B cell (primary cell): ENCODE measurements around the gene PRRC2A. TPM values are rescaled to one million over a fixed set of nuclear protein-coding genes. Genes with fewer than 3 reads are reported as not detected.
A peak's percentile ranks its signal among the peaks of the same experiment; 100 is the strongest.

Experiments
- ATAC-seq: fragments of 200-7000 bp; cut with Tn5 transposase; one replicate; pipeline ENCODE4 v1.10.0; 2021; ENCODE audit warnings: low read depth, mild to moderate bottlenecking, moderate number of reproducible peaks, moderate library complexity
- CTCF ChIA-PET: fragments of 350-600 bp; sonication (Branson Sonifier 250); formaldehyde crosslinking; loops from one replicate; lab custom pipeline; 2021; ENCODE audit warnings: antibody characterized with exemption, inconsistent platforms; lab: Charles Lee
- POLR2A ChIA-PET: fragments of 350-600 bp; sonication (Branson Sonifier 250); formaldehyde crosslinking; loops from one replicate; lab custom pipeline; 2021; ENCODE audit warnings: antibody characterized with exemption; lab: Charles Lee
- DNase-seq: peaks from one replicate; pipeline ENCODE4 v3.0.0; 2013
- H2AFZ ChIP-seq: 2 replicates; pipeline ENCODE4 v1.6.1; 2012; ENCODE audit warnings: mild to moderate bottlenecking, low read depth, low read length; ENCODE audit not compliant: insufficient read depth, poor library complexity, severe bottlenecking
- H3K27ac ChIP-seq, 2 donors: 1 replicate in 1 of 2; 2 replicates in 1 of 2; pipeline ENCODE4 v1.5.1; 2012 to 2013; ENCODE audit warnings: low read length in 2 of 2, mild to moderate bottlenecking in 2 of 2, moderate library complexity in 1 of 2
- H3K27me3 ChIP-seq, 4 experiments: fragments of 200-600 bp in 1 of 4; sonication (generic) in 1 of 4; replicated peaks in 1 of 4; 1 replicate in 2 of 4; 2 replicates in 2 of 4; pipeline versions ENCODE4 v1.6.1 to v1.7.0; 2013 to 2016; ENCODE audit warnings: low read length in 3 of 4, mild to moderate bottlenecking in 2 of 4, mixed read lengths in 1 of 4, moderate library complexity in 1 of 4; ENCODE audit not compliant: insufficient read depth in 4 of 4, control insufficient read depth in 3 of 4; ENCODE audit errors: control extremely low read depth in 1 of 4
- H3K36me3 ChIP-seq, 2 experiments: replicated peaks in 1 of 2; 1 replicate in 1 of 2; 2 replicates in 1 of 2; pipeline versions ENCODE4 v1.6.1 to v1.7.1; 2013; ENCODE audit warnings: low read length in 1 of 2; ENCODE audit not compliant: insufficient read depth in 2 of 2, control insufficient read depth in 1 of 2; ENCODE audit errors: control extremely low read depth in 1 of 2, extremely low read depth in 1 of 2
- H3K4me1 ChIP-seq, 2 donors: fragments of 200-600 bp in 1 of 2; sonication (generic) in 1 of 2; 1 replicate in 1 of 2; 2 replicates in 1 of 2; pipeline versions ENCODE4 v1.5.1 to v1.6.1; 2013 to 2017; ENCODE audit warnings: low read length in 2 of 2; ENCODE audit not compliant: control insufficient read depth in 2 of 2, insufficient read depth in 2 of 2
- H3K4me2 ChIP-seq: replicated peaks from 2 replicates; pipeline ENCODE3; 2012; ENCODE audit warnings: mild to moderate bottlenecking, low read depth, low read length; ENCODE audit not compliant: poor library complexity, severe bottlenecking
- H3K4me3 ChIP-seq, 5 experiments: fragments of 200-600 bp in 1 of 5; sonication (generic) in 1 of 5; 1 replicate in 3 of 5; 2 replicates in 2 of 5; pipeline versions ENCODE4 v1.5.1 to v1.7.0; 2011 to 2016; ENCODE audit warnings: low read length in 4 of 5, mild to moderate bottlenecking in 4 of 5, low read depth in 2 of 5, control low read depth in 1 of 5, moderate library complexity in 1 of 5; ENCODE audit not compliant: insufficient read depth in 1 of 5; ENCODE audit errors: control extremely low read depth in 1 of 5, extremely low read depth in 1 of 5
- H3K79me2 ChIP-seq: fragments of 200-600 bp; sonication (generic); one replicate; pipeline ENCODE4 v1.6.0; 2016; ENCODE audit warnings: low read length; ENCODE audit not compliant: control insufficient read depth, insufficient read depth
- H3K9ac ChIP-seq: fragments of 200-600 bp; sonication (generic); 2 replicates; pipeline ENCODE4 v1.6.1; 2017; ENCODE audit warnings: mild to moderate bottlenecking, low read length, moderate library complexity
- H3K9me3 ChIP-seq, 3 donors: one replicate each; pipeline versions ENCODE4 v1.6.1 to v1.7.1; 2013; ENCODE audit warnings: low read length in 2 of 3; ENCODE audit not compliant: control insufficient read depth in 2 of 3, insufficient read depth in 1 of 3; ENCODE audit errors: control extremely low read depth in 1 of 3
- H4K20me1 ChIP-seq: 2 replicates; pipeline ENCODE4 v1.6.0; 2012; ENCODE audit warnings: mild to moderate bottlenecking, low read length; ENCODE audit not compliant: insufficient read depth, control insufficient read depth, poor library complexity, severe bottlenecking
- H3K27ac Mint-ChIP-seq: one replicate; pipeline ENCODE4 v1.8.0; 2021; ENCODE audit warnings: mixed read lengths
- H3K27me3 Mint-ChIP-seq: one replicate; pipeline ENCODE4 v1.8.0; 2021; ENCODE audit warnings: mixed read lengths
- H3K4me1 Mint-ChIP-seq: one replicate; pipeline ENCODE4 v1.8.0; 2021; ENCODE audit warnings: mixed read lengths
- H3K4me3 Mint-ChIP-seq: one replicate; pipeline ENCODE4 v1.8.0; 2021; ENCODE audit warnings: mixed read lengths
- H3K9me3 Mint-ChIP-seq: one replicate; pipeline ENCODE4 v1.8.0; 2022; ENCODE audit warnings: mixed read lengths; ENCODE audit not compliant: insufficient read depth
- EZH2 ChIP-seq: IDR thresholded peaks from 2 replicates; pipeline ENCODE4 v1.6.1; 2012; ENCODE audit warnings: borderline replicate concordance, low read depth, mild to moderate bottlenecking, moderate library complexity, low read length; ENCODE audit not compliant: insufficient read depth, poor library complexity, severe bottlenecking
- WGBS: methylation state at CpG from one replicate; pipeline ENCODE4 v1.1.5; 2013; ENCODE audit warnings: missing lambda C conversion rate; ENCODE audit not compliant: insufficient coverage; 5-methylcytosine and 5-hydroxymethylcytosine counted together
- intact Hi-C: fragments of 100-400 bp; cut with micrococcal nuclease; formaldehyde crosslinking; loops from one replicate; pipeline ENCODE4 v1.10.0; 2022
- polyA plus RNA-seq: library from polyadenylated mRNA; depleted of rRNA; stranded (reverse); fragments of >200 nt; gene quantifications from 2 replicates; pipeline ENCODE4 v1.2.3, GENCODE V29; 2012
- total RNA-seq, 2 donors: library from RNA; stranded (reverse); fragments of 120-200 nt in 1 of 2; gene quantifications; 1 replicate in 1 of 2; 2 replicates in 1 of 2; pipeline versions ENCODE4 v1.2.3 to v1.2.4, GENCODE V29; 2013 to 2022
- TF ChIP-seq, protein P1 (sequence below): fragments of 200-600 bp; IDR thresholded peaks from one replicate; pipeline ENCODE4 v1.8.0; 2022; ENCODE audit warnings: antibody characterized with exemption, mild to moderate bottlenecking

PRRC2A gene
- total and polyA plus RNA-seq, 2 donors (not counting 1 experiment from before 2014, with no cell fraction given), result 153 to 265 TPM

DNA sequence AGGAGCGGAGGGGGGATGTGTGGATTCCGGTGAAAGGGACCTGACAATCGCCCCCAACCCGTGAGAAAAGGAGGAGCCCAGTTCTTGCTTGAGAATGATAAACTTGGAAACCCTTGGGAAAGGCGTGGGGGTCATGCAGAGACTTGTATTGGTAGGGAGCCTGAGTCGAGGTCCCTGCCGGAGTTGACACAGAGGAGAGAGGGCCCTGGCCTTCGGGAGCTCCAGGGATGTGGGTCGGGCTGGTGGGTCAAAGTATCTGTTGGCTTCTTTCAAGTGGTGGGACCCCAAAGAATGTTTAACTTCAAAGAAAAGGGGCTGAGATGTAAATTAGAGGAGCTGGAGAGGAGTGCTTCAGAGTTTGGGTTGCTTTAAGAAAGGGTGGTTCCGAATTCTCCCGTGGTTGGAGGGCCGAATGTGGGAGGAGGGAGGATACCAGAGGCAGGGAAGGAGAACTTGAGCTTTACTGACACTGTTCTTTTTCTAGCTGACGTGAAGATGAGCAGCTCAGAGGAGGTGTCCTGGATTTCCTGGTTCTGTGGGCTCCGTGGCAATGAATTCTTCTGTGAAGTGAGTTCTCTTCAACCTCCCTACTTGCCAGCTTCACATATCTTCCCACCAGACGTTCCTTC, 45.9 kb downstream of the PRRC2A start:
- POLR2A ChIA-PET, result interaction anchor here (0.7 kb wide), 1 partner anchor 1305 kb away, joined by 3 read pairs; no protein-coding TSS in a partner anchor
- intact Hi-C loops, result loop anchor here (1.0 to 5.0 kb wide), 7 partner anchors 36 to 531 kb away; partner anchors contain the start of genes ABHD16A, AGPAT1, CLIC1 and RNF5
- Histone ChIP-seq H4K20me1 (peaks cover 28% of the 10 kb centered on the region), H3K4me1 (peaks cover 23 to 41% of the 10 kb centered on the region in 2 donors), H2AFZ (peak overlapping the region; percentile 72), H3K4me3 (peak overlapping the region; percentile 58 to 98 (median 85)), H3K9me3 (no peaks in the 10 kb centered on the region), H3K79me2 (peaks cover 72% of the 10 kb centered on the region), H3K27me3 (no peaks in the 10 kb centered on the region), H3K4me2 (peak overlapping the region; percentile 90), H3K36me3 (peaks cover 18 to 68% of the 10 kb centered on the region in 2 experiments), H3K9ac (peak overlapping the region; percentile 89), H3K27ac (peak overlapping the region; percentile 21 to 98)
- CTCF ChIA-PET, result interaction anchor here (0.7 to 1.4 kb wide), 2 partner anchors 29 to 164 kb away, joined by 3 to 10 read pairs; no protein-coding TSS in a partner anchor
- Mint-ChIP-seq H3K9me3 (no peaks in the 10 kb centered on the region), H3K4me1 (peaks cover 47% of the 10 kb centered on the region), H3K27ac (peak overlapping the region; percentile 100), H3K27me3 (no peaks in the 10 kb centered on the region), H3K4me3 (peak overlapping the region; percentile 96)
- TF ChIP-seq, protein P1, sequence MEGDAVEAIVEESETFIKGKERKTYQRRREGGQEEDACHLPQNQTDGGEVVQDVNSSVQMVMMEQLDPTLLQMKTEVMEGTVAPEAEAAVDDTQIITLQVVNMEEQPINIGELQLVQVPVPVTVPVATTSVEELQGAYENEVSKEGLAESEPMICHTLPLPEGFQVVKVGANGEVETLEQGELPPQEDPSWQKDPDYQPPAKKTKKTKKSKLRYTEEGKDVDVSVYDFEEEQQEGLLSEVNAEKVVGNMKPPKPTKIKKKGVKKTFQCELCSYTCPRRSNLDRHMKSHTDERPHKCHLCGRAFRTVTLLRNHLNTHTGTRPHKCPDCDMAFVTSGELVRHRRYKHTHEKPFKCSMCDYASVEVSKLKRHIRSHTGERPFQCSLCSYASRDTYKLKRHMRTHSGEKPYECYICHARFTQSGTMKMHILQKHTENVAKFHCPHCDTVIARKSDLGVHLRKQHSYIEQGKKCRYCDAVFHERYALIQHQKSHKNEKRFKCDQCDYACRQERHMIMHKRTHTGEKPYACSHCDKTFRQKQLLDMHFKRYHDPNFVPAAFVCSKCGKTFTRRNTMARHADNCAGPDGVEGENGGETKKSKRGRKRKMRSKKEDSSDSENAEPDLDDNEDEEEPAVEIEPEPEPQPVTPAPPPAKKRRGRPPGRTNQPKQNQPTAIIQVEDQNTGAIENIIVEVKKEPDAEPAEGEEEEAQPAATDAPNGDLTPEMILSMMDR, result no peak
- no peak for TF ChIP-seq EZH2
- WGBS, result 2% methylated on average over 12 of the region's 15 CpGs
- ATAC-seq, result no peak
- no peak for DNase-seq

DNA sequence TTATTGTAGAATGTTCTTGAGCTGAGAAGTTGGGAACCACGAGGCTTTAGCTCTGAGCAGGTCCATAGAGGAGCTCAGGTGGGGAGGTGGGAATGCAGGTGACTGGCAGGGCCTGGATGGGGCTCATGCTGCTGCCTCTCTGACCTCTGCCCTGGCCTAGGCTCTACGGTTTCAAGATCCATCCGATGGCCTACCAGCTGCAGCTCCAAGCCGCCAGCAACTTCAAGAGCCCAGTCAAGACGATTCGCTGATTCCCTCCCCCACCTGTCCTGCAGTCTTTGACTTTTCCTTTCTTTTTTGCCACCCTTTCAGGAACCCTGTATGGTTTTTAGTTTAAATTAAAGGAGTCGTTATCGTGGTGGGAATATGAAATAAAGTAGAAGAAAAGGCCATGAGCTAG, 49.2 kb downstream of the PRRC2A start, which contains the start of gene LY6G5B:
Gene LY6G5B, plus strand, starts transcription at position 301 of the 400 bp plus-strand sequence. CDS start 975 bp downstream, outside the sequence.
- no peak for DNase-seq
- H3K79me2 ChIP-seq, result peaks cover 40% of the 10 kb centered on the region
- no peak within 1 kb of the TSS for H3K4me3 Mint-ChIP-seq
- peaks cover 22 to 57% of the 10 kb centered on the region in 2 experiments for H3K36me3 ChIP-seq
- POLR2A ChIA-PET, result interaction anchor here (0.6 kb wide), 2 partner anchors 197 to 209 kb away, joined by 3 to 4 read pairs; no protein-coding TSS in a partner anchor
- peaks cover 28% of the 10 kb centered on the region for H4K20me1 ChIP-seq
- H3K27ac Mint-ChIP-seq, result no peak within 1 kb of the TSS
- peaks cover 24% of the 10 kb centered on the region for H3K4me1 Mint-ChIP-seq
- no peaks in the 10 kb centered on the region for H3K9me3 Mint-ChIP-seq
- no peaks in the 10 kb centered on the region for H3K27me3 ChIP-seq
- H3K9me3 ChIP-seq, result no peaks in the 10 kb centered on the region
- no peaks in the 10 kb centered on the region for H3K27me3 Mint-ChIP-seq
- no peak within 1 kb of the TSS for H3K4me2 ChIP-seq
- 96% methylated on average over 5 of the region's 8 CpGs for WGBS
- H3K9ac ChIP-seq, result no peak within 1 kb of the TSS
- intact Hi-C loops, result loop anchor here (5.0 kb wide), 6 partner anchors 33 to 528 kb away; partner anchors contain the start of genes ABHD16A, AGPAT1, CLIC1 and RNF5
- TF ChIP-seq EZH2, result no peak
- TF ChIP-seq, protein P1, result no peak
- H2AFZ ChIP-seq, result no peak within 1 kb of the TSS
- H3K27ac ChIP-seq, result no peak within 1 kb of the TSS
- H3K4me3 ChIP-seq, result no peak within 1 kb of the TSS
- peaks cover 7 to 15% of the 10 kb centered on the region in 2 donors for H3K4me1 ChIP-seq
- ATAC-seq, result no peak
- CTCF ChIA-PET, result no interaction called here
